Measurements from ENCODE around the gene RAPGEF5.
"Not testable (repeated sequence)": the region's sequence is repeated elsewhere in the genome, so short reads cannot be mapped to it uniquely, and the experiment has no call there.

Gene RAPGEF5

DNA sequence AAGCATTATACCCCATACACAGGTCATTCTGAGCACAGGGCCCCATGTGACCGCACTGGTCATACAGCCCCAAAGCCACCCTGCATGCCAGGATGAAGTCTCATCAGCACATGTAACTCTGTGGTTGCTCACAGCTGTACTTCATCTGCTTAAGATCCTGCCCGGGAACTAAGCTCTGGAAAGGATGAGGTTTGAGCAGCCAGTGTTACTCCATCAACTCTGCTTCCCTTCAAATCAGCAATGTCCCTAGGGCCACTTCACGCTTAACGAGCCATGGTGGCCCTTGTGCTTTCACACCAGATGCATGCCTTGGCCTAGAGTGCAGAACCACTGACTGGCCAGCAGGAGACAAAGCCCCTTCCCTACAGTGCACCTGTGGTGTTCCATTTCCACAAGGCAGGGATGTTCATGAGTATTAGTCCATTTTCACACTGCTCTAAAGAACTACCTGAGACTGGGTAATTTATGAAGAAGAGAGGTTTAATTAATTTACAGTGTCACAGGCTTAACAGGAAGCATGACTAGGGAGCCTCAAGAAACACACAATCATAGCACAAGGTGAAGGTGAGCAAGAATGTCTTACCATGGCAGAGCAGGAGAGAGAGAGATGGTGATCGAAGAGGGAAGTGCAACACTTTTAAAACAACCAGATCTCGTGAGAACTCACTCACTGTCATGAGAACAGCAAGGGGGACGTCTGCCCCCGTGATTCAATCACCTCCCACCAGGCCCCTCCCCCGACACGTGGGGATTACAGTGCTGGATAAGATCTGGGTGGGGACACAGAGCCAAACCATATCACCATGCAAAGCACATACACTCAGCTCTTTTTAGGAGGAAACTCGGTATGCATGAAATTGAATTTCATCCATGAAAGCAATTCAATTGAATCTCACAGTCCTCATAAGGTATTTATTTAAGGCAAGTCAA lies 262.3 kb downstream of the RAPGEF5 start:
- no peaks in the 10 kb centered on the region for H3K36me3 ChIP-seq (ENCODE audit: control insufficient read depth, insufficient read depth, low read length)
- H3K9me3 ChIP-seq (ENCODE audit: control insufficient read depth, insufficient read depth, low read length) = no peaks in the 10 kb centered on the region

DNA sequence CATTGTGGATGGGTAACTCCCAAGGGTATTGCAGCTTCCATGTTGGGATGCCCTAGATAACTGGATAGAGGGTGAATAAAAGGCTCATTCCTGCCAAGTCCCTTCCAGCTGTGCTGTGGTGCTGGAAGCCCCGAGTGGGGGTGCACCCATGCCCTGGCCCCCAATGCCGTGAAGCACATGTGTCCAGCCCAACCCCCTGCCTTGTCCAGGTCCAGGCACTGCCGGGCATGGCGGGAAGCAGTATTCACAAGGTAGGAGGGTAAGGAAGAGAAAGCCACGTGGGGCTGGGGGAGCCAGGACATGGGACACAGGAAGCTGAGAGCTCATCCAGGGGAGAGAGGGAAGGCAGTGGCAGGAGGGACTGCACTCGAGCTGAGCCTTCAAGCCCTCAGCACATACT lies 263.0 kb downstream of the RAPGEF5 start:
- Histone ChIP-seq H3K9me3 (ENCODE audit: control insufficient read depth, insufficient read depth, low read length) (no peaks in the 10 kb centered on the region), H3K4me1 (ENCODE audit: control insufficient read depth, insufficient read depth, low read length) (no peaks in the 10 kb centered on the region), H3K9ac (ENCODE audit: low read depth, low read length) (no peak overlapping the region), H3K36me3 (ENCODE audit: control insufficient read depth, insufficient read depth, low read length) (no peaks in the 10 kb centered on the region), H3K27me3 (ENCODE audit: control insufficient read depth, insufficient read depth, low read length) (no peaks in the 10 kb centered on the region), H3K4me3 (ENCODE audit: low read depth, low read length) (no peak overlapping the region)

More for the DNA sequence above, 262.3 kb downstream of the RAPGEF5 start:
- Histone ChIP-seq H3K4me3 (ENCODE audit: low read depth, low read length) (no peak overlapping the region), H3K9ac (ENCODE audit: low read depth, low read length) (no peak overlapping the region), H3K4me1 (ENCODE audit: control insufficient read depth, insufficient read depth, low read length) (no peaks in the 10 kb centered on the region), H3K27me3 (ENCODE audit: control insufficient read depth, insufficient read depth, low read length) (no peaks in the 10 kb centered on the region)

DNA sequence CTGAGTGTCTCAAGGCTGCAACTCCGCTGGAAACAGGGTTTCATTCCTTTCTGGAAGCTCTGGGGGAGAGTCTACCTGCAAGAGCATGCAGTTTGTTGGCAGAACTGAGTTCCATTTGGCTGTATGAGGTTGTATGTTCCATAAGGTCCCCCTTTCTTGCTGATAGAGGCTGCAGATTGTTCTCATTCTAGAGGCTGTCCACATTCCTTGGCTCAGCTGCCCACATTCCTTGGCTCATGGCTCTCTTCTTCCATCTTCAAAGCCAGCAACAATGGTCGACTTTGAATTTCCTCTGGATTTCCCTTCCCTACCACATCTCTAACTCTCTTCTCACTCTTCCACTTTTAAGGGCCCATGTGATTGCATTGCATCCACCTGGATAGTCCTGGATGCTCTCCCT lies 264.0 kb downstream of the RAPGEF5 start:
- Histone ChIP-seq H3K27me3 (ENCODE audit: control insufficient read depth, insufficient read depth, low read length) (no peaks in the 10 kb centered on the region), H3K9me3 (ENCODE audit: control insufficient read depth, insufficient read depth, low read length) (no peaks in the 10 kb centered on the region), H3K4me1 (ENCODE audit: control insufficient read depth, insufficient read depth, low read length) (no peaks in the 10 kb centered on the region), H3K4me3 (ENCODE audit: low read depth, low read length) (no peak overlapping the region), H3K9ac (ENCODE audit: low read depth, low read length) (no peak overlapping the region), H3K36me3 (ENCODE audit: control insufficient read depth, insufficient read depth, low read length) (no peaks in the 10 kb centered on the region)

DNA sequence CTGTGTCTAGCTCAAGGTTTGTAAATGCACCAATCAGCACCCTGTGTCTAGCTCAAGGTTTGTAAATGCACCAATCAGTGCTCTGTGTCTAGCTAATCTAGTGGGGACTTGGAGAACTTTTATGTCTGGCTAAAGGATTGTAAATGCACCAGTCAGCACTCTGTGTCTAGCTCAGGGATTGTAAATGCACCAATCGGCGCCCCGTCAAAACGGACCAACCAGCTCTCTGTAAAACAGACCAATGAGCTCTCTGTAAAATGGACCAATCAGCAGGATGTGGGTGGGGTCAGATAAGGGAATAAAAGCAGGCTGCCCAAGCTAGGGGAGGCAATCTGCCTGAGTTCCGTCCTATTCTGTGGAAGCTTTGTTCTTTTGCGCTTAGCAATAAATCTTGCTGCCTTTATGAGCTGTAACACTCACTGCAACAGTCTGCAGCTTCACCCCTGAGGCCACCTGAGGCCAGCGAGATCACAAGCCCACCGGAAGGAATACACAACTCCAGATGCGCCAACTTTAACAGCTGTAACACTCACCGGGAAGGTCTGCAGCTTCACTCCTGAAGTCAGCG lies 265.9 kb downstream of the RAPGEF5 start:
- H3K36me3 ChIP-seq (ENCODE audit: control insufficient read depth, insufficient read depth, low read length); H3K4me3 ChIP-seq (ENCODE audit: low read depth, low read length); H3K9ac ChIP-seq (ENCODE audit: low read depth, low read length); H3K27me3 ChIP-seq (ENCODE audit: control insufficient read depth, insufficient read depth, low read length); H3K9me3 ChIP-seq (ENCODE audit: control insufficient read depth, insufficient read depth, low read length); H3K4me1 ChIP-seq (ENCODE audit: control insufficient read depth, insufficient read depth, low read length): not testable (repeated sequence)

DNA sequence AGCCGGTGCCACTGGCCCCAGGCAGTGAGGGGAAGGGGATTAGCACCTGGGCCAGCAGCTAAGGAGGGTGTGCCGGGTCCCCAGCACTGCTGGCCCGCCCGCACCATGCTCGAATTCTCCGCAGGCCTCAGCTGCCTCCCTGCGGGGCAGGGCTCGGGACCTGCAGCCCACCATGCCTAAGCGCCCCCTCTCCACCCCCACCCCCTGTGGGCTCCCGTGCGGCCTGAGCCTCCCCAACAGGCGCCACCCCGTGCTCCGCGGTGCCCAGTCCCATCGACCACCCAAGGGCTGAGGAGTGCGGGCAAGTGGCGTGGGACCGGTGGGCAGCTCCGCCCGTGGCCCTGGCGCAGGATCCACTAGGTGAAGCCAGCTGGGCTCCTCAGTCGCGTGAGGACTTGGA lies 266.4 kb downstream of the RAPGEF5 start:
- H3K9ac ChIP-seq (ENCODE audit: low read depth, low read length) = no peak overlapping the region
- no peak overlapping the region for H3K4me3 ChIP-seq (ENCODE audit: low read depth, low read length)
- H3K27me3 ChIP-seq (ENCODE audit: control insufficient read depth, insufficient read depth, low read length) = no peaks in the 10 kb centered on the region
- no peaks in the 10 kb centered on the region for H3K36me3 ChIP-seq (ENCODE audit: control insufficient read depth, insufficient read depth, low read length)
- H3K9me3 ChIP-seq (ENCODE audit: control insufficient read depth, insufficient read depth, low read length) = no peaks in the 10 kb centered on the region
- no peaks in the 10 kb centered on the region for H3K4me1 ChIP-seq (ENCODE audit: control insufficient read depth, insufficient read depth, low read length)

DNA sequence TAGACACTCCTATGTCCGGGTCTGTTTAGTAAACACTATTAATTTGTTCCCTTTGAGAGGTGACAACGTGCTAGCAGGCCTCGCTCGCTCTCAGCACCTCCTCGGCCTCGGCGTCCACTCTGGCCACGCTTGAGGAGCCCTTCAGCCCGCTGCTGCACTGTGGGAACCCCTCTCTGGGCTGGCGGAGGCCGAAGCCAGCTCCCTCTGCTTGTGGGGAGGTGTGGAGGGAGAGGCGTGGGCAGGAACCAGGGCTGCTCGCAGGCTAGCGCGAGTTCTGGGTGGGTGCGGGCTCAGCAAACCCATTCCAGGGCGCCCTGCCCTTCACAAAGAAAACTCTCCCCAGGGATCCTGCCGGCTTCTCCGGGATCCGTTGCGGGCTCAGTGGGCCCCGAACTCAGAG lies 266.8 kb downstream of the RAPGEF5 start:
- Histone ChIP-seq H3K27me3 (ENCODE audit: control insufficient read depth, insufficient read depth, low read length) (no peaks in the 10 kb centered on the region), H3K9me3 (ENCODE audit: control insufficient read depth, insufficient read depth, low read length) (no peaks in the 10 kb centered on the region), H3K4me3 (ENCODE audit: low read depth, low read length) (no peak overlapping the region), H3K9ac (ENCODE audit: low read depth, low read length) (no peak overlapping the region), H3K4me1 (ENCODE audit: control insufficient read depth, insufficient read depth, low read length) (no peaks in the 10 kb centered on the region), H3K36me3 (ENCODE audit: control insufficient read depth, insufficient read depth, low read length) (no peaks in the 10 kb centered on the region)

DNA sequence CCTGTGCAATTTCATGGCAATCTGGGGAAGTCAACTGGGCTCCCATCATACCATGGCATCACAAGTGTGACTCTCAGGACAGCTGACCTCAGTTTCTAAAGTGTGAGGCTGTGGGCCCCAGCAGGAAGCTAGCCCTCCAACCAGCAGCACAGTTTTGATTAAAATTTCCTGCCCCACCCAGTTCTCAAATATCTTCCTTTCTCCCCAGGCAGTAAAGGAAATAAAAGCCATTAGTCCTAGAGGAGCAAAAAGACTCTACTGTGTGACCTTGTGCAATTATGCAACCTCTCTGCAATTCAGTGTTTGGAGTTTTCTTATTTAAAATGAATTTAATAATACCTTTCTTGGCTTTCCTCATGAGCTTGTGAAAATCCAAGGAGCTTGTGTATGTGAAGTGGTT lies 268.1 kb downstream of the RAPGEF5 start:
- H3K4me3 ChIP-seq (ENCODE audit: low read depth, low read length) = no peak overlapping the region
- H3K36me3 ChIP-seq (ENCODE audit: control insufficient read depth, insufficient read depth, low read length) = no peaks in the 10 kb centered on the region
- no peaks in the 10 kb centered on the region for H3K9me3 ChIP-seq (ENCODE audit: control insufficient read depth, insufficient read depth, low read length)
- H3K27me3 ChIP-seq (ENCODE audit: control insufficient read depth, insufficient read depth, low read length) = peaks cover 11% of the 10 kb centered on the region
- no peak overlapping the region for H3K9ac ChIP-seq (ENCODE audit: low read depth, low read length)
- peaks cover under 1% of the 10 kb centered on the region for H3K4me1 ChIP-seq (ENCODE audit: control insufficient read depth, insufficient read depth, low read length)

DNA sequence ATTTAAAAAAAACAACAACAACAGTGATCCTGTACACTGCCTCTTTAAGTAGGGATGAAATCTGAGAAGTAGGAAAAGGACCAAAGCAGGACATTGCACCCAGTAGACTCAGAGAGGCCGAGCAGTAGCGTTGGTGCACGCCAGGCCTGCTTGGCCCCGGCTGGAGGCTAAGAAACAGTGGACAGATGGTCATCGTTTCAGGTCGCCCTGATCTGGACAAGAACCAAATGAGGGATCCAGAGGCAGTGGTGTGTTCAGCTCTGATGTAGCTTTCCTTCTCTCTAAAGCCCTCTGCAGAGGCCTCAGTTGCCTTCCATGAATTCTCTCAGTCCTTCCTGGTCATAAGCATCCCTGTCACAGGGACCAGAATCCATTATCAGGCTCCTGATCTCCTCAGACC lies 269.1 kb downstream of the RAPGEF5 start:
- H3K36me3 ChIP-seq (ENCODE audit: control insufficient read depth, insufficient read depth, low read length) = no peaks in the 10 kb centered on the region
- H3K4me3 ChIP-seq (ENCODE audit: low read depth, low read length) = no peak overlapping the region
- no peak overlapping the region for H3K9ac ChIP-seq (ENCODE audit: low read depth, low read length)
- no peaks in the 10 kb centered on the region for H3K9me3 ChIP-seq (ENCODE audit: control insufficient read depth, insufficient read depth, low read length)
- H3K27me3 ChIP-seq (ENCODE audit: control insufficient read depth, insufficient read depth, low read length) = peaks cover 15% of the 10 kb centered on the region
- H3K4me1 ChIP-seq (ENCODE audit: control insufficient read depth, insufficient read depth, low read length) = peaks cover 2% of the 10 kb centered on the region

DNA sequence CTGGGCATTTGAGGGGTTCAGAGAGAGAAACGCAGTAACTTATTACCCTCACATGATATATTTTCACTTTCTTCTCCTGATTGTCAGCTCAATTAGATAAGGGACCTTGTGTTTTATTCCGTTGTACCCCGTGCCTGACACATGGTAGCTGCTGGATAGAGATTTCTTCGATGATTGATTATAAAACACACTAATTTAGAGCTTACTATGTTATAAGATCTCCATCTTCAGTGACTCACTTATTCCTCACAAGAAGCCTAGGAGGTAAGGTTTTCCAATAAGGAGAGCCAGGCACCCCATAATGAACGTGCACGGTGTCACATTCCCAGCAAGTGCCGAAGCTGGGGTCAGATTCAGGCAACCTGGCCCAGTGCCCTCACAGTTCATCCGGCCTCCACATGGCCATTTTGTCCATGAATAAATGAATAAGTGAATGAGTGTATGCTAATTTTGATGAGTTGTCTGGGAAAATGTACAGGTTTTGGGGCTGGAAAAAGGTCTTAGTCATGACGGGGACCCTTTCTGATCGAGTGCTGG lies 273.2 kb downstream of the RAPGEF5 start:
- no peaks in the 10 kb centered on the region for H3K36me3 ChIP-seq (ENCODE audit: control insufficient read depth, insufficient read depth, low read length)
- H3K9me3 ChIP-seq (ENCODE audit: control insufficient read depth, insufficient read depth, low read length) = no peaks in the 10 kb centered on the region
- H3K4me1 ChIP-seq (ENCODE audit: control insufficient read depth, insufficient read depth, low read length) = peaks cover 2% of the 10 kb centered on the region
- peak overlapping the region; percentile 85 for H3K4me3 ChIP-seq (ENCODE audit: low read depth, low read length)
- H3K27me3 ChIP-seq (ENCODE audit: control insufficient read depth, insufficient read depth, low read length) = peaks cover 15% of the 10 kb centered on the region
- H3K9ac ChIP-seq (ENCODE audit: low read depth, low read length) = no peak overlapping the region

DNA sequence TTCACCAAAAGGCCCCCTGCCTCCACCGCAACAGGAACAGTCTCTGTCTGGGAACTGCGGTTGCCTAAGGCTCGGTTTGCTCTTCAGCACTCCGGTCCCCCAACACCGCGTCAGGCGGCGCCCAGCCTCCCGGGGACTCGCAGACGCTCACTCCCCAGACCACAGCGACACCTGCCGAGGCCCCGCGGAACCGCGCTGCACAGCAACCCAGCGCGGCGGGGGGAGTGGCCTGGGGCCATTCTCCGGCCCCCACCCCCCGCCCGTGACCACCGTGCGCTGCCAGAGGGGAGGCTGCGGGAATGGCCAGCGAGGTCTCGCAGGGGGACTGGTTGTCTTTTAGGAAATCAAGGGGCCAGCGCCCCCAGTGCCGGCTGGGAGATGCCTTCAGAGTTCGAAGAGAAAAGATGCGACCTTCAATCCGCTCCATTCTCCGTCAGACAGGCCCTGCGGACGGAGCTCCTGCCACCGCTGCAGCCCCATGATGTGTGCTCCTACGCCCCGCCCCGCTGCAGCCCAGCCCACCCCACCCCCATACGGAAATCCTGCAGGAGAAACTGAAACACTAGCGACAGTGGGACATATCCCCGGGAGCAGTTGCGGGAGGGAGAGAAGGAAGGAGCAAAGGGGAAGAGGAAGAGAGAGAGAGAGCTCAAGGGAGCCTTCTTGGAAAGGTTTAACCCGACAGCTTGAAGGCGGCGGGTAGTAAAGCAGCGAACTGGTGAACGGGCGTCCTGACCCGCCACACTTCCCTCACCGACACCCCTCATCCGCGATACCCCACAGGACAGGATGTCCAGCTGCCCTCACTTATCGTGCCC lies 273.9 kb downstream of the RAPGEF5 start:
- H3K9ac ChIP-seq (ENCODE audit: low read depth, low read length) = peak overlapping the region; percentile 73
- peaks cover 15% of the 10 kb centered on the region for H3K27me3 ChIP-seq (ENCODE audit: control insufficient read depth, insufficient read depth, low read length)
- peak overlapping the region; percentile 85 for H3K4me3 ChIP-seq (ENCODE audit: low read depth, low read length)
- H3K36me3 ChIP-seq (ENCODE audit: control insufficient read depth, insufficient read depth, low read length) = no peaks in the 10 kb centered on the region
- H3K9me3 ChIP-seq (ENCODE audit: control insufficient read depth, insufficient read depth, low read length) = no peaks in the 10 kb centered on the region
- peaks cover 2% of the 10 kb centered on the region for H3K4me1 ChIP-seq (ENCODE audit: control insufficient read depth, insufficient read depth, low read length)

DNA sequence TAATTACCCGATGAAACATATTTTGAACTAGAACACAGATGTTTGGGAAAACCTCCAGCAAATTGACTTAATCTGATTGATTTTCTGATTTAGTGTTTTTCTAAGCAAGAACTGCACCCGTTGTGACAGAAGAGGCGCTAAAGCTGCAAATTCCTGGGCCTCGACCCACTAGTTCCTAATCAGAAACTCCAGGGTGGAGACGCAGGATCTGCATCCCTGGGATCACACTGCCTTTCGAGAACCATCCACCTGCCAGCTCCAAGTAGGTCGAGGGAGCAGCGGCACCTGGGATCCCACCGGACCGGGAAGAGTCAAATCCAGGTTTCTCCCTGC lies 274.4 kb downstream of the RAPGEF5 start:
- Histone ChIP-seq H3K36me3 (ENCODE audit: control insufficient read depth, insufficient read depth, low read length) (no peaks in the 10 kb centered on the region), H3K4me1 (ENCODE audit: control insufficient read depth, insufficient read depth, low read length) (peaks cover 2% of the 10 kb centered on the region), H3K9ac (ENCODE audit: low read depth, low read length) (no peak overlapping the region), H3K9me3 (ENCODE audit: control insufficient read depth, insufficient read depth, low read length) (no peaks in the 10 kb centered on the region), H3K27me3 (ENCODE audit: control insufficient read depth, insufficient read depth, low read length) (peaks cover 15% of the 10 kb centered on the region), H3K4me3 (ENCODE audit: low read depth, low read length) (peak overlapping the region; percentile 85)

Measured in iPS-15b (cell line).